ENCODE measurements around the gene EP400.
"Not testable (repeated sequence)": the region's sequence is repeated elsewhere in the genome, so short reads cannot be mapped to it uniquely, and the experiment has no call there.

The EP400 gene

GRCh38 chr12:132085291-132085635 is 135.5 kb downstream of the EP400 start:
- DNase-seq (ENCODE audit: low spot score) = no peak

GRCh38 chr12:132089407-132089910 is 139.7 kb downstream of the EP400 start:
- no peak for DNase-seq (ENCODE audit: low spot score)

- DNase-seq (ENCODE audit: low spot score) = no peak
These were observed 144.6 kb downstream of the EP400 start for GRCh38 chr12:132094269-132094891.

- no peak for DNase-seq (ENCODE audit: low spot score)
These were observed 146.0 kb downstream of the EP400 start for GRCh38 chr12:132095520-132096409.

GRCh38 chr12:132099739-132100138 is 150.0 kb downstream of the EP400 start:
- no peak for DNase-seq (ENCODE audit: low spot score)

- DNase-seq (ENCODE audit: low spot score) = no peak
These were observed 150.7 kb downstream of the EP400 start for GRCh38 chr12:132100306-132101065.

- no peak for DNase-seq (ENCODE audit: low spot score)
These were observed 152.6 kb downstream of the EP400 start for GRCh38 chr12:132102297-132102696.

GRCh38 chr12:132103072-132103471 is 153.3 kb downstream of the EP400 start:
- not testable (repeated sequence) for DNase-seq (ENCODE audit: low spot score)

GRCh38 chr12:132103542-132104308 is 154.0 kb downstream of the EP400 start:
- no peak for DNase-seq (ENCODE audit: low spot score)

- DNase-seq (ENCODE audit: low spot score) = no peak
These were observed 155.7 kb downstream of the EP400 start for GRCh38 chr12:132105467-132105866.

- DNase-seq (ENCODE audit: low spot score) = no peak
These were observed 157.2 kb downstream of the EP400 start for GRCh38 chr12:132106921-132107320.

GRCh38 chr12:132108211-132108832 is 158.6 kb downstream of the EP400 start:
- DNase-seq (ENCODE audit: low spot score) = no peak

GRCh38 chr12:132109741-132110140 is 160.0 kb downstream of the EP400 start:
- DNase-seq (ENCODE audit: low spot score) = no peak

GRCh38 chr12:132110677-132111076 is 160.9 kb downstream of the EP400 start:
- no peak for DNase-seq (ENCODE audit: low spot score)

- DNase-seq (ENCODE audit: low spot score) = no peak
These were observed 162.0 kb downstream of the EP400 start for GRCh38 chr12:132111654-132112304.

- no peak for DNase-seq (ENCODE audit: low spot score)
These were observed 164.9 kb downstream of the EP400 start for GRCh38 chr12:132114667-132115066.

GRCh38 chr12:132115500-132115899 is 165.8 kb downstream of the EP400 start:
- no peak for DNase-seq (ENCODE audit: low spot score)

GRCh38 chr12:132116709-132117557 is 167.2 kb downstream of the EP400 start:
- no peak for DNase-seq (ENCODE audit: low spot score)

- DNase-seq (ENCODE audit: low spot score) = no peak
These were observed 167.8 kb downstream of the EP400 start for GRCh38 chr12:132117558-132117875.

GRCh38 chr12:132118876-132119275 is 169.1 kb downstream of the EP400 start:
- no peak for DNase-seq (ENCODE audit: low spot score)
